Breast epithelium (tissue), 4 donors: ENCODE results near the gene ERC1. TPM values are rescaled to one million over a fixed set of nuclear protein-coding genes. Genes with fewer than 3 reads are reported as not detected.
"Not testable (repeated sequence)": the region's sequence is repeated elsewhere in the genome, so short reads cannot be mapped to it uniquely, and the experiment has no call there.

Experiments used
- DNase-seq, 2 donors: peaks; one replicate each; pipeline ENCODE4 v3.0.0-alpha.2; 2019; ENCODE audit warnings: low spot score in 2 of 2
- H3K27ac ChIP-seq, 2 donors: fragments of 200-600 bp; sonication (generic) in 1 of 2; one replicate each; pipeline ENCODE4 v1.5.1; 2016 to 2019; ENCODE audit warnings: mild to moderate bottlenecking in 1 of 2
- H3K27me3 ChIP-seq, 2 donors: fragments of 200-600 bp; sonication (generic) in 1 of 2; one replicate each; pipeline versions ENCODE4 v1.5.1 to v1.6.0; 2017 to 2019; ENCODE audit warnings: control low read depth in 1 of 2, mild to moderate bottlenecking in 1 of 2
- H3K36me3 ChIP-seq: fragments of 200-600 bp; one replicate; pipeline ENCODE4 v1.5.1; 2019
- H3K4me1 ChIP-seq, 2 donors: fragments of 200-600 bp; sonication (generic); one replicate each; pipeline ENCODE4 v1.5.1; 2016 to 2019; ENCODE audit warnings: control low read depth in 1 of 2
- H3K4me3 ChIP-seq, 3 donors: fragments of 200-600 bp; sonication (generic); 1 replicate in 2 of 3; 2 replicates in 1 of 3; pipeline ENCODE4 v1.5.1; 2016 to 2019; ENCODE audit warnings: mild to moderate bottlenecking in 3 of 3, moderate library complexity in 2 of 3
- H3K9me3 ChIP-seq, 2 donors: fragments of 200-600 bp; sonication (generic) in 1 of 2; one replicate each; pipeline ENCODE4 v1.5.1; 2016 to 2019; ENCODE audit warnings: control low read depth in 1 of 2
- POLR2A ChIP-seq: fragments of 450-650 bp; IDR thresholded peaks from one replicate; pipeline ENCODE4 v1.6.1; 2016; ENCODE audit warnings: antibody characterized with exemption, mild to moderate bottlenecking, moderate library complexity
- POLR2AphosphoS5 ChIP-seq, 3 donors: sonication (generic); formaldehyde crosslinking; IDR thresholded peaks; one replicate each; pipeline ENCODE4 v1.6.1; 2017; ENCODE audit warnings: antibody characterized with exemption in 3 of 3
- intact Hi-C: fragments of 100-400 bp; cut with DNase I; formaldehyde crosslinking; loops from one replicate; pipeline ENCODE4 v1.15.1; 2023; ENCODE audit warnings: low total_unique reads
- total RNA-seq, 3 donors: library from RNA; depleted of rRNA; stranded (reverse); fragments of >200 nt; gene quantifications; one replicate each; pipeline ENCODE4 v1.1.0, GENCODE V29; 2016
- TF ChIP-seq, protein P1 (sequence below), 3 donors: fragments of 450-650 bp; IDR thresholded peaks; one replicate each; pipeline ENCODE4 v1.5.1; 2016 to 2017; ENCODE audit warnings: antibody characterized with exemption in 3 of 3, mild to moderate bottlenecking in 3 of 3, moderate library complexity in 3 of 3

ERC1 gene
- total RNA-seq, 3 donors from 2014 or later: 47.4 to 63.4 (median 52.8) TPM

DNA sequence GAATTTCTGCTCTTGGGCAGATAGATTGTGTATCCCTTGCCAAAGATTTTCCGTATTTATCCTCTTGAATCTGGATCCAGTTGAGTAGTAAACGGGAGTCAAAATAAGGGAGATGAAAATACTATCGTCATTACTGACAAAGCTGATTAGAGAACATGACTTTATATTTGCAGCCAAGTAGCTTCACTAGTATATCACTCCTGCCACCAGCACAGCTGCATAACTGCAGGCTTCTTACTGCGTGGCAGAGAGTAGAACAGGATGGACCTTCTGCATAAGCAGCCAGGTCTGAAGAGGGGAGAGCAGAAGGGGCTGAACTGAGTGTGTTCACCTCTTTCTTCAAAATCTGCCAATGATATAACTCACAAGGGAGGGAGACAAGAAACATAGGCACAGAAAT lies 319.6 kb downstream of the ERC1 start:
- intact Hi-C loops: no loop called here
- no peaks in the 10 kb centered on the region for H3K9me3 ChIP-seq
- H3K36me3 ChIP-seq: no peaks in the 10 kb centered on the region
- DNase-seq: no peak
- H3K27ac ChIP-seq: no peak overlapping the region
- no peak overlapping the region for H3K4me3 ChIP-seq
- H3K27me3 ChIP-seq: no peaks in the 10 kb centered on the region
- no peaks in the 10 kb centered on the region for H3K4me1 ChIP-seq
- TF ChIP-seq POLR2AphosphoS5 (IDR thresholded peaks at IDR 0.05) (no peak), POLR2A (no peak)
- TF ChIP-seq, protein P1, sequence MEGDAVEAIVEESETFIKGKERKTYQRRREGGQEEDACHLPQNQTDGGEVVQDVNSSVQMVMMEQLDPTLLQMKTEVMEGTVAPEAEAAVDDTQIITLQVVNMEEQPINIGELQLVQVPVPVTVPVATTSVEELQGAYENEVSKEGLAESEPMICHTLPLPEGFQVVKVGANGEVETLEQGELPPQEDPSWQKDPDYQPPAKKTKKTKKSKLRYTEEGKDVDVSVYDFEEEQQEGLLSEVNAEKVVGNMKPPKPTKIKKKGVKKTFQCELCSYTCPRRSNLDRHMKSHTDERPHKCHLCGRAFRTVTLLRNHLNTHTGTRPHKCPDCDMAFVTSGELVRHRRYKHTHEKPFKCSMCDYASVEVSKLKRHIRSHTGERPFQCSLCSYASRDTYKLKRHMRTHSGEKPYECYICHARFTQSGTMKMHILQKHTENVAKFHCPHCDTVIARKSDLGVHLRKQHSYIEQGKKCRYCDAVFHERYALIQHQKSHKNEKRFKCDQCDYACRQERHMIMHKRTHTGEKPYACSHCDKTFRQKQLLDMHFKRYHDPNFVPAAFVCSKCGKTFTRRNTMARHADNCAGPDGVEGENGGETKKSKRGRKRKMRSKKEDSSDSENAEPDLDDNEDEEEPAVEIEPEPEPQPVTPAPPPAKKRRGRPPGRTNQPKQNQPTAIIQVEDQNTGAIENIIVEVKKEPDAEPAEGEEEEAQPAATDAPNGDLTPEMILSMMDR (IDR thresholded peaks at IDR 0.05): no peak

DNA sequence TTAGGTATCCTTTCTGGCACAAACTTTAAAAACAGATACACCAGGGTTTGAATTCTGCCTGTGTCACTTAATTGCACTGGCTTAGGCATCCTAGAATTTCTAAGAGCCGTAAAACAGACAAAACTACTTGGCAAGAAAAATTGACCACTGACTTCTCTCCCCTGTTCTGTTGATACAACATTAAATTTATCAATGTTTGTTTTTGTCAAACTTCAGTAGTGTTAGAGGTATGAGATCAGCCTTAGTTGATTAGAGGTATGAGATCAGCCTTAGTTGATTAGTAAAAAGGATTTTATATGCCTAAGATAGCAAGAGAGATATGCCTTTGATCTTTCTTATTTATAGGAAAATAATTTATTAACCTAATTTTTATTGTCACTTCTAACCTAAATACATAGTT lies 320.1 kb downstream of the ERC1 start:
- no peaks in the 10 kb centered on the region for H3K27me3 ChIP-seq

DNA sequence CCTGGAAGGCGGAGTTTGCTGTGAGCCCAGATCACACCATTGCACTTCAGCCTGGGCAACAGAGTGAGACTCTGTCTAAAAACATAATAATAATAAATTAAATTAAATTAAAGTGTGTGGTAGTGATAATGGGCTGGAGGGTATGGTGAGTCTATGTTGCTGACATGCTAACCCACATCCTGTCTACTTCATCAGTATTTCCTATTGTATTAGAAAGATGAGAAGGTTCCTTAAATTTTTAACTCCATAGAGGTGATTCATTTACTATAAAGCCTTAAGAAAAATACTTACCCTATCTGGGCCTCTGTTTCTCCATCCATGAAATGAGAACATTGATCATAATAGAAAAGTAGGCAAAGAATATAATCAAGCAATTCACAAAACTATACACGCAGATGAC lies 322.9 kb downstream of the ERC1 start:
- Histone ChIP-seq H3K27ac (no peak overlapping the region), H3K9me3 (no peaks in the 10 kb centered on the region), H3K4me1 (no peaks in the 10 kb centered on the region), H3K27me3 (no peaks in the 10 kb centered on the region), H3K4me3 (no peak overlapping the region), H3K36me3 (no peaks in the 10 kb centered on the region)
- DNase-seq: no peak
- intact Hi-C loops: no loop called here
- no peak for TF ChIP-seq POLR2AphosphoS5 (IDR thresholded peaks at IDR 0.05)
- TF ChIP-seq, protein P1 (IDR thresholded peaks at IDR 0.05): no peak
- no peak for TF ChIP-seq POLR2A

More for the DNA sequence above, 320.1 kb downstream of the ERC1 start:
- Histone ChIP-seq H3K4me1 (no peaks in the 10 kb centered on the region), H3K27ac (no peak overlapping the region), H3K4me3 (no peak overlapping the region), H3K9me3 (no peaks in the 10 kb centered on the region), H3K36me3 (no peaks in the 10 kb centered on the region)
- TF ChIP-seq, protein P1 (IDR thresholded peaks at IDR 0.05): no peak
- TF ChIP-seq POLR2AphosphoS5 (IDR thresholded peaks at IDR 0.05): no peak
- no peak for TF ChIP-seq POLR2A
- intact Hi-C loops: no loop called here
- DNase-seq: no peak

DNA sequence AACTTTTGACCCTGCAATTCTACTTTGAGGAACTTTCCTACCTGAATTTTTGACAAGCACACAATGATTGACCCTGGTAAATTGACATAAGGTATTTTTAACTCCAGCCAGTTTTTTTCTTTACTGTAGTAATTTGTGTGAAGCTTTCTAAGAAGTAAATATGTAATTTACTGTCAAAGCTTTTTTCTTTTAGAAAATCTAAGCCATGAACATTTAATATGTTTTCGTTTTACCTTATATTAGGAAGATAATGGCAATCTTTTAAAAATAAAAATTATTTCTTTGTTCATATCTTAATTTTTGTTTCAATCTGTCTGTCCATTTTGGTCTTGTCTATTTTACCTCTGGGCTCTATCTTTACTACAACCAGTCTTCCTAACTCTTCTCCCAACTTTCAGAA lies 323.5 kb downstream of the ERC1 start:
- TF ChIP-seq, protein P1 (IDR thresholded peaks at IDR 0.05): no peak
- TF ChIP-seq POLR2A: no peak
- TF ChIP-seq POLR2AphosphoS5 (IDR thresholded peaks at IDR 0.05): no peak
- Histone ChIP-seq H3K4me1 (no peaks in the 10 kb centered on the region), H3K27ac (no peak overlapping the region), H3K27me3 (no peaks in the 10 kb centered on the region), H3K4me3 (no peak overlapping the region), H3K36me3 (no peaks in the 10 kb centered on the region), H3K9me3 (no peaks in the 10 kb centered on the region)
- DNase-seq: no peak
- intact Hi-C loops: no loop called here

DNA sequence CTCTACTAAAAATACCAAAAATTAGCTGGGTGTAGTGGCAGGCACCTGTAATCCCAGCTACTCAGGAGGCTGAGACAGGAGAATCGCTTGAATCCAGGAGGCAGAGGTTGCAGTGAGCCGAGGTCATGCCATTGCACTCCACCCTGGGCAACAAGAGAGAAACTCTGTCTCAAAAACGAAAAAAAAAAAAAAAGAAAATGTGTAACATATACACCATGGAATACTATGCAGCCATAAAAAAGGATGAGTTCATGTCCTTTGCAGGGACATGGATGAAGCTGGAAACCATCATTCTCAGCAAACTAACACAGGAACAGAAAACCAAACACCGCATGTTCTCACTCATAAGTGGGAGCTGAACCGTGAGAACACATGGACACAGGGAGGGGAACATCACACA lies 326.0 kb downstream of the ERC1 start:
- H3K4me3 ChIP-seq, H3K9me3 ChIP-seq, intact Hi-C loops, DNase-seq, H3K27me3 ChIP-seq, H3K27ac ChIP-seq, H3K36me3 ChIP-seq, H3K4me1 ChIP-seq: not testable (repeated sequence)
